Mesenteric fat pad (tissue), 1 donor: ENCODE data around the gene NDUFS3. TPM values are rescaled to one million over a fixed set of nuclear protein-coding genes. Genes with fewer than 3 reads are reported as not detected.

Experiments
- DNase-seq: peaks from one replicate; pipeline ENCODE4 v3.0.0-alpha.2; 2020; ENCODE audit warnings: low spot score
- total RNA-seq: library from RNA; stranded (reverse); fragmentation: NEBNext Ultra II Directional; extraction: Animal tissue kit (Norgen Biotek cat#: 25700); gene quantifications from one replicate; pipeline ENCODE4 v1.2.1, GENCODE V29; 2021
- donor health status: DM: yes; HTN: yes; CAD: no.

NDUFS3 gene
- total RNA-seq, 1 donor from 2014 or later, result 72.8 TPM

- DNase-seq, result no peak
Measured at GRCh38 chr11:47589977-47590861, 11.3 kb downstream of the NDUFS3 start.

- DNase-seq, result no peak
Measured at GRCh38 chr11:47591764-47592163, 12.9 kb downstream of the NDUFS3 start.

GRCh38 chr11:47592251-47592650, 13.4 kb downstream of the NDUFS3 start:
- no peak for DNase-seq

- no peak for DNase-seq
Measured at GRCh38 chr11:47592970-47593369, 14.1 kb downstream of the NDUFS3 start.

- DNase-seq, result no peak
Measured at GRCh38 chr11:47593492-47593933, 14.6 kb downstream of the NDUFS3 start.

GRCh38 chr11:47593934-47594855, 15.3 kb downstream of the NDUFS3 start, which contains the start of gene C1QTNF4:
TSS of gene C1QTNF4 (minus strand) at chr11:47594411. CDS start at chr11:47590810, 3,601 bp downstream.
- no peak for DNase-seq

GRCh38 chr11:47595029-47595428, 16.2 kb downstream of the NDUFS3 start:
- DNase-seq, result no peak

GRCh38 chr11:47595967-47596366, 17.1 kb downstream of the NDUFS3 start:
- no peak for DNase-seq

GRCh38 chr11:47599902-47600301, 21.0 kb downstream of the NDUFS3 start:
- no peak for DNase-seq

GRCh38 chr11:47603295-47603694, 24.4 kb downstream of the NDUFS3 start:
- DNase-seq, result no peak

- DNase-seq, result no peak
Measured at GRCh38 chr11:47605921-47606320, 27.0 kb downstream of the NDUFS3 start.

- DNase-seq, result peak; percentile 18
Measured at GRCh38 chr11:47606731-47607130, 27.9 kb downstream of the NDUFS3 start.

GRCh38 chr11:47607380-47607779, 28.5 kb downstream of the NDUFS3 start:
- DNase-seq, result peak; percentile 89

GRCh38 chr11:47609675-47610074, 30.8 kb downstream of the NDUFS3 start:
- no peak for DNase-seq

GRCh38 chr11:47611348-47611794, 32.5 kb downstream of the NDUFS3 start:
- peak; percentile 26 for DNase-seq

- no peak for DNase-seq
Measured at GRCh38 chr11:47615249-47615648, 36.4 kb downstream of the NDUFS3 start.

GRCh38 chr11:47616726-47617416, 38.0 kb downstream of the NDUFS3 start:
- DNase-seq, result peak; percentile 65

GRCh38 chr11:47617417-47617809, 38.5 kb downstream of the NDUFS3 start:
- DNase-seq, result no peak

GRCh38 chr11:47620836-47621378, 42.0 kb downstream of the NDUFS3 start:
- no peak for DNase-seq

GRCh38 chr11:47626234-47626633, 47.4 kb downstream of the NDUFS3 start:
- no peak for DNase-seq

- DNase-seq, result no peak
Measured at GRCh38 chr11:47628026-47628425, 49.2 kb downstream of the NDUFS3 start.
